ENCODE measurements around the gene IER5. TPM values are rescaled to one million over a fixed set of nuclear protein-coding genes. Genes with fewer than 3 reads are reported as not detected.
A peak's percentile ranks its signal among the peaks of the same experiment; 100 is the strongest.

IER5 gene
- polyA plus RNA-seq, 1 of the 3 experiments (the other 2 are of a cell fraction) = 52.9 TPM

- Histone ChIP-seq H3K4me1 (ENCODE audit: control insufficient read depth in 1 of 2, insufficient read depth in 2 of 2, low read depth in 1 of 2, low read length in 1 of 2) (peaks cover 8 to 16% of the 10 kb centered on the region in 2 experiments; a peak in 3 of 4 replicates), H2AFZ (ENCODE audit: low read depth) (peak overlapping the region; percentile 64), H3K79me2 (ENCODE audit: insufficient read depth) (no peaks in the 10 kb centered on the region), H3K36me3 (replicated peaks in 1 of 2; ENCODE audit: control insufficient read depth in 1 of 2, insufficient read depth in 2 of 2, low read length in 1 of 2) (no peaks in the 10 kb centered on the region), H3K27me3 (ENCODE audit: insufficient read depth) (no peaks in the 10 kb centered on the region), H3F3A (replicated peaks; ENCODE audit: insufficient read depth) (peaks cover 15% of the 10 kb centered on the region), H3K9me2 (no peaks in the 10 kb centered on the region), H3K4me3 (ENCODE audit: low read depth in 2 of 2, low read length in 1 of 2) (no peak overlapping the region), H4K20me1 (ENCODE audit: insufficient read depth) (no peaks in the 10 kb centered on the region), H3K9me3 (no peaks in the 10 kb centered on the region), H3K27ac (ENCODE audit: low read depth in 2 of 2, low read length in 1 of 2) (peak overlapping the region; percentile 61 to 75; a peak in 3 of 4 replicates), H3K4me2 (no peak overlapping the region), H3K9ac (peak overlapping the region; percentile 39; the same call in 1 of the 2 replicates)
- DNase-seq = no peak
- 21% methylated on average over 10 of the region's 10 CpGs for WGBS (ENCODE audit: low lambda C conversion rate)
- ChIA-PET CTCF (interaction anchor here (1.2 to 1.7 kb wide), 2 partner anchors 36 to 50 kb away, joined by 4 to 5 read pairs; no protein-coding TSS in a partner anchor), POLR2A (interaction anchor here (1.4 kb wide), 1 partner anchor 15 kb away, joined by 3 read pairs; no protein-coding TSS in a partner anchor)
- TF ChIP-seq, protein P1, sequence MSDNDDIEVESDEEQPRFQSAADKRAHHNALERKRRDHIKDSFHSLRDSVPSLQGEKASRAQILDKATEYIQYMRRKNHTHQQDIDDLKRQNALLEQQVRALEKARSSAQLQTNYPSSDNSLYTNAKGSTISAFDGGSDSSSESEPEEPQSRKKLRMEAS (IDR thresholded peaks at IDR 0.05; ENCODE audit: low read depth) = peak; percentile 69
- no peak for TF ChIP-seq USF2 (IDR thresholded peaks at IDR 0.05; ENCODE audit: borderline replicate concordance, low read depth, low read length)
- peak; percentile 95 for TF ChIP-seq RXRA (IDR thresholded peaks at IDR 0.05; ENCODE audit: borderline replicate concordance, low read depth)
- TF ChIP-seq TAF1 (IDR thresholded peaks at IDR 0.05; ENCODE audit: borderline replicate concordance, low read depth, low read length) = no peak
- TF ChIP-seq RCOR1 (IDR thresholded peaks at IDR 0.05; ENCODE audit: low read length) = no peak
- no peak for TF ChIP-seq NRF1 (IDR thresholded peaks at IDR 0.05; ENCODE audit: low read depth, low read length)
- peak; percentile 79; the same call in 1 of the 2 replicates for TF ChIP-seq TEAD4 (IDR thresholded peaks at IDR 0.05; ENCODE audit: borderline replicate concordance, insufficient read depth)
- TF ChIP-seq USF1 (IDR thresholded peaks at IDR 0.05; ENCODE audit: borderline replicate concordance, low read depth) = peak; percentile 81
- TF ChIP-seq ELF1 (IDR thresholded peaks at IDR 0.05) = peak; percentile 24; the same call in 1 of the 2 replicates
- 0 out of 2 replicates have a peak, but pooled peaks have one; percentile 56 for TF ChIP-seq ZBTB33 (IDR thresholded peaks at IDR 0.05; ENCODE audit: borderline replicate concordance, low read depth)
- no peak for TF ChIP-seq EZH2phosphoT487 (IDR thresholded peaks at IDR 0.05; ENCODE audit: borderline replicate concordance, low read depth)
- no peak for TF ChIP-seq GABPA (IDR thresholded peaks at IDR 0.05; ENCODE audit: low read depth)
- TF ChIP-seq, protein P2, sequence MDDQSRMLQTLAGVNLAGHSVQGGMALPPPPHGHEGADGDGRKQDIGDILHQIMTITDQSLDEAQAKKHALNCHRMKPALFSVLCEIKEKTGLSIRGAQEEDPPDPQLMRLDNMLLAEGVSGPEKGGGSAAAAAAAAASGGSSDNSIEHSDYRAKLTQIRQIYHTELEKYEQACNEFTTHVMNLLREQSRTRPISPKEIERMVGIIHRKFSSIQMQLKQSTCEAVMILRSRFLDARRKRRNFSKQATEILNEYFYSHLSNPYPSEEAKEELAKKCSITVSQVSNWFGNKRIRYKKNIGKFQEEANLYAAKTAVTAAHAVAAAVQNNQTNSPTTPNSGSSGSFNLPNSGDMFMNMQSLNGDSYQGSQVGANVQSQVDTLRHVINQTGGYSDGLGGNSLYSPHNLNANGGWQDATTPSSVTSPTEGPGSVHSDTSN (IDR thresholded peaks at IDR 0.05) = peak; percentile 66
- TF ChIP-seq EP300 (IDR thresholded peaks at IDR 0.05; ENCODE audit: borderline replicate concordance in 1 of 2, low read depth in 1 of 2, low read length in 1 of 2) = peak; percentile 54 to 88; a peak in 3 of 4 replicates
- peak; percentile 61 for TF ChIP-seq FOSL2 (IDR thresholded peaks at IDR 0.05; ENCODE audit: borderline replicate concordance, low read depth)
- TF ChIP-seq RFX5 (IDR thresholded peaks at IDR 0.05; ENCODE audit: low read length) = no peak
- TF ChIP-seq POLR2AphosphoS5 (IDR thresholded peaks at IDR 0.05; ENCODE audit: low read depth, low read length) = peak; percentile 75; the same call in 1 of the 2 replicates
- no peak for TF ChIP-seq CTCF (IDR thresholded peaks at IDR 0.05)
- TF ChIP-seq, protein P3, sequence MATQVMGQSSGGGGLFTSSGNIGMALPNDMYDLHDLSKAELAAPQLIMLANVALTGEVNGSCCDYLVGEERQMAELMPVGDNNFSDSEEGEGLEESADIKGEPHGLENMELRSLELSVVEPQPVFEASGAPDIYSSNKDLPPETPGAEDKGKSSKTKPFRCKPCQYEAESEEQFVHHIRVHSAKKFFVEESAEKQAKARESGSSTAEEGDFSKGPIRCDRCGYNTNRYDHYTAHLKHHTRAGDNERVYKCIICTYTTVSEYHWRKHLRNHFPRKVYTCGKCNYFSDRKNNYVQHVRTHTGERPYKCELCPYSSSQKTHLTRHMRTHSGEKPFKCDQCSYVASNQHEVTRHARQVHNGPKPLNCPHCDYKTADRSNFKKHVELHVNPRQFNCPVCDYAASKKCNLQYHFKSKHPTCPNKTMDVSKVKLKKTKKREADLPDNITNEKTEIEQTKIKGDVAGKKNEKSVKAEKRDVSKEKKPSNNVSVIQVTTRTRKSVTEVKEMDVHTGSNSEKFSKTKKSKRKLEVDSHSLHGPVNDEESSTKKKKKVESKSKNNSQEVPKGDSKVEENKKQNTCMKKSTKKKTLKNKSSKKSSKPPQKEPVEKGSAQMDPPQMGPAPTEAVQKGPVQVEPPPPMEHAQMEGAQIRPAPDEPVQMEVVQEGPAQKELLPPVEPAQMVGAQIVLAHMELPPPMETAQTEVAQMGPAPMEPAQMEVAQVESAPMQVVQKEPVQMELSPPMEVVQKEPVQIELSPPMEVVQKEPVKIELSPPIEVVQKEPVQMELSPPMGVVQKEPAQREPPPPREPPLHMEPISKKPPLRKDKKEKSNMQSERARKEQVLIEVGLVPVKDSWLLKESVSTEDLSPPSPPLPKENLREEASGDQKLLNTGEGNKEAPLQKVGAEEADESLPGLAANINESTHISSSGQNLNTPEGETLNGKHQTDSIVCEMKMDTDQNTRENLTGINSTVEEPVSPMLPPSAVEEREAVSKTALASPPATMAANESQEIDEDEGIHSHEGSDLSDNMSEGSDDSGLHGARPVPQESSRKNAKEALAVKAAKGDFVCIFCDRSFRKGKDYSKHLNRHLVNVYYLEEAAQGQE (IDR thresholded peaks at IDR 0.05; ENCODE audit: low read depth, low read length) = no peak
- TF ChIP-seq JUND (IDR thresholded peaks at IDR 0.05) = peak; percentile 69
- no peak for TF ChIP-seq CHD2 (IDR thresholded peaks at IDR 0.05; ENCODE audit: low read length, partially characterized antibody)
- TF ChIP-seq FOXM1 (IDR thresholded peaks at IDR 0.05; ENCODE audit: low read depth) = 0 out of 2 replicates have a peak, but pooled peaks have one; percentile 38
- no peak for TF ChIP-seq YY1 (IDR thresholded peaks at IDR 0.05; ENCODE audit: low read depth)
These were observed 14.9 kb upstream of the IER5 start for GRCh38 chr1:181073638-181074037.
